H1 (cell line): ENCODE data around the gene ANAPC2. TPM values are rescaled to one million over a fixed set of nuclear protein-coding genes. Genes with fewer than 3 reads are reported as not detected.

Experiments
- CTCF ChIA-PET: fragments of 300-600 bp; sonication (Branson Sonifier 250); formaldehyde crosslinking; loops from one replicate; lab custom pipeline; 2021; ENCODE audit not compliant: partially characterized antibody; lab: Charles Lee
- POLR2A ChIA-PET: fragments of 300-600 bp; sonication (Branson Sonifier 250); formaldehyde crosslinking; loops from one replicate; lab custom pipeline; 2021; ENCODE audit warnings: inconsistent platforms; ENCODE audit not compliant: partially characterized antibody; lab: Charles Lee
- DNase-seq, 2 experiments: peaks; one replicate each; pipeline versions ENCODE4 v3.0.0 to v3.0.0-alpha.2; 2010 to 2022; ENCODE audit warnings: low spot score in 2 of 2, low read depth in 1 of 2, mixed read lengths in 1 of 2
- FAIRE-seq: peaks from 2 replicates; lab custom pipeline; 2011; peaks lifted over from hg19 to GRCh38; lab: Jason Lieb, UNC
- H2AFZ ChIP-seq: 2 replicates; pipeline ENCODE4 v1.8.1; 2012; ENCODE audit warnings: low read length, inconsistent platforms
- H2AK5ac ChIP-seq: 2 replicates; pipeline ENCODE4 v1.6.1; 2013; ENCODE audit warnings: low read depth, low read length
- H2BK120ac ChIP-seq: replicated peaks from 2 replicates; pipeline ENCODE3; 2013; ENCODE audit warnings: low read depth, low read length, inconsistent platforms
- H2BK12ac ChIP-seq: 2 replicates; pipeline ENCODE4 v1.6.1; 2013; ENCODE audit warnings: low read depth, low read length
- H2BK15ac ChIP-seq: 2 replicates; pipeline ENCODE4 v1.6.1; 2013; ENCODE audit warnings: low read length
- H2BK20ac ChIP-seq: 2 replicates; pipeline ENCODE4 v1.6.1; 2013; ENCODE audit warnings: low read length
- H2BK5ac ChIP-seq: 2 replicates; pipeline ENCODE4 v1.6.1; 2013; ENCODE audit warnings: low read depth, low read length
- H3K14ac ChIP-seq: 2 replicates; pipeline ENCODE4 v1.6.1; 2013; ENCODE audit warnings: inconsistent platforms; ENCODE audit not compliant: insufficient read length
- H3K18ac ChIP-seq: 2 replicates; pipeline ENCODE4 v1.6.1; 2013; ENCODE audit warnings: low read length; ENCODE audit errors: extremely low read depth
- H3K23ac ChIP-seq: 2 replicates; pipeline ENCODE4 v1.6.1; 2013; ENCODE audit warnings: inconsistent platforms; ENCODE audit not compliant: insufficient read length
- H3K23me2 ChIP-seq: 2 replicates; pipeline ENCODE4 v1.6.1; 2013; ENCODE audit warnings: low read depth, low read length
- H3K27ac ChIP-seq: 2 replicates; pipeline ENCODE4 v1.6.1; 2011; ENCODE audit warnings: low read depth, low read length, inconsistent platforms
- H3K27me3 ChIP-seq, 4 experiments: replicated peaks in 1 of 4; 1 replicate in 1 of 4; 2 replicates in 3 of 4; pipeline versions ENCODE4 v1.6.1 to v1.8.1; 2011 to 2013; ENCODE audit warnings: low read length in 3 of 4, mild to moderate bottlenecking in 3 of 4, inconsistent platforms in 2 of 4, mixed read lengths in 2 of 4, moderate library complexity in 1 of 4; ENCODE audit not compliant: control insufficient read depth in 3 of 4, insufficient read depth in 3 of 4; ENCODE audit errors: extremely low read depth in 1 of 4
- H3K36me3 ChIP-seq, 4 experiments: 2 replicates each; pipeline versions ENCODE4 v1.6.1 to v1.8.1; 2011 to 2013; ENCODE audit warnings: mild to moderate bottlenecking in 4 of 4, low read length in 3 of 4, moderate library complexity in 2 of 4, control low read depth in 1 of 4, inconsistent platforms in 1 of 4; ENCODE audit not compliant: insufficient read depth in 4 of 4, control insufficient read depth in 2 of 4
- H3K4ac ChIP-seq: replicated peaks from 2 replicates; pipeline ENCODE3; 2013; ENCODE audit warnings: low read length, low read depth, mixed read lengths, inconsistent platforms; ENCODE audit not compliant: insufficient read length
- H3K4me1 ChIP-seq, 4 experiments: replicated peaks in 1 of 4; 1 replicate in 1 of 4; 2 replicates in 3 of 4; pipeline versions ENCODE4 v1.6.1 to v1.8.1; 2011 to 2013; ENCODE audit warnings: low read length in 3 of 4, inconsistent platforms in 2 of 4, mixed read lengths in 1 of 4; ENCODE audit not compliant: insufficient read depth in 4 of 4, control insufficient read depth in 3 of 4
- H3K4me2 ChIP-seq, 2 experiments: 2 replicates each; pipeline versions ENCODE4 v1.6.1 to v1.8.1; 2011 to 2013; ENCODE audit warnings: low read depth in 2 of 2, low read length in 2 of 2, control low read depth in 1 of 2, inconsistent platforms in 1 of 2, mild to moderate bottlenecking in 1 of 2; ENCODE audit not compliant: insufficient read depth in 1 of 2
- H3K4me3 ChIP-seq, 4 experiments: fragments of 200-600, 300-600 bp in 1 of 4; sonication (generic), shearing (Covaris generic), sonication (Bioruptor Twin) in 1 of 4; 2 replicates each; pipeline versions ENCODE4 v1.5.1 to v1.8.1; 2011 to 2016; ENCODE audit warnings: low read length in 4 of 4, low read depth in 3 of 4, control low read depth in 2 of 4, inconsistent platforms in 2 of 4, mild to moderate bottlenecking in 2 of 4, mixed read lengths in 1 of 4, moderate library complexity in 1 of 4; ENCODE audit not compliant: insufficient read depth in 2 of 4; ENCODE audit errors: extremely low read depth in 1 of 4
- H3K56ac ChIP-seq: replicated peaks from 2 replicates; pipeline ENCODE3; 2013; ENCODE audit warnings: low read depth, mild to moderate bottlenecking, mixed read lengths, low read length, inconsistent platforms; ENCODE audit not compliant: insufficient read length
- H3K79me1 ChIP-seq: 2 replicates; pipeline ENCODE4 v1.6.1; 2013; ENCODE audit warnings: low read depth, low read length, control low read depth
- H3K79me2 ChIP-seq, 2 experiments: 2 replicates each; pipeline versions ENCODE4 v1.6.1 to v1.8.1; 2012 to 2013; ENCODE audit warnings: low read length in 2 of 2, mild to moderate bottlenecking in 2 of 2, inconsistent platforms in 1 of 2; ENCODE audit not compliant: insufficient read depth in 2 of 2, control insufficient read depth in 1 of 2
- H3K9ac ChIP-seq, 4 experiments: replicated peaks in 1 of 4; 1 replicate in 1 of 4; 2 replicates in 3 of 4; pipeline versions ENCODE4 v1.6.1 to v1.8.1; 2011 to 2013; ENCODE audit warnings: low read depth in 3 of 4, low read length in 3 of 4, control low read depth in 2 of 4, mild to moderate bottlenecking in 2 of 4, moderate library complexity in 2 of 4, inconsistent platforms in 1 of 4; ENCODE audit errors: extremely low read depth in 1 of 4
- H3K9me3 ChIP-seq, 2 experiments: 2 replicates each; pipeline versions ENCODE4 v1.6.1 to v1.8.1; 2012 to 2013; ENCODE audit warnings: mild to moderate bottlenecking in 2 of 2, moderate library complexity in 2 of 2, control low read depth in 1 of 2, inconsistent platforms in 1 of 2, low read depth in 1 of 2, low read length in 1 of 2, mixed read lengths in 1 of 2; ENCODE audit not compliant: insufficient read depth in 2 of 2
- H4K20me1 ChIP-seq, 2 experiments: replicated peaks in 1 of 2; 2 replicates each; pipeline versions ENCODE3 to v1.8.1; 2011 to 2013; ENCODE audit warnings: inconsistent platforms in 2 of 2, low read length in 2 of 2, mild to moderate bottlenecking in 1 of 2; ENCODE audit not compliant: insufficient read depth in 2 of 2, control insufficient read depth in 1 of 2
- H4K5ac ChIP-seq: 2 replicates; pipeline ENCODE4 v1.6.1; 2013; ENCODE audit warnings: low read length, low read depth, mixed read lengths, inconsistent platforms; ENCODE audit not compliant: insufficient read length
- H4K8ac ChIP-seq: 2 replicates; pipeline ENCODE4 v1.8.0; 2013; ENCODE audit warnings: mild to moderate bottlenecking, moderate library complexity, low read length, inconsistent platforms; ENCODE audit not compliant: insufficient read depth; ENCODE audit errors: extremely low read depth
- H4K91ac ChIP-seq: replicated peaks from 2 replicates; pipeline ENCODE3; 2013; ENCODE audit warnings: low read length, mixed read lengths, inconsistent platforms; ENCODE audit not compliant: insufficient read length
- ASH2L ChIP-seq: fragments of 200-600, 300-600 bp; sonication (generic); IDR thresholded peaks from one replicate; pipeline ENCODE4 v1.7.1; 2017; ENCODE audit warnings: low read length
- BACH1 ChIP-seq: IDR thresholded peaks from 2 replicates; pipeline ENCODE4 v1.6.1; 2012; ENCODE audit warnings: low read length, improper control_type of control experiment
- CTCF ChIP-seq, 3 experiments: IDR thresholded peaks; 1 replicate in 2 of 3; 2 replicates in 1 of 3; pipeline versions ENCODE4 v1.5.1 to v1.6.1; 2011; ENCODE audit warnings: low read length in 3 of 3, mild to moderate bottlenecking in 3 of 3, inconsistent platforms in 2 of 3, low read depth in 1 of 3, moderate library complexity in 1 of 3; ENCODE audit not compliant: insufficient read depth in 1 of 3; ENCODE audit errors: control extremely low read depth in 1 of 3
- GABPA ChIP-seq: IDR thresholded peaks from 2 replicates; pipeline ENCODE4 v1.6.1; 2011; ENCODE audit warnings: mild to moderate bottlenecking, low read length, moderate library complexity, borderline replicate concordance; ENCODE audit not compliant: insufficient read depth
- PHF8 ChIP-seq: fragments of 200-600 bp; sonication (generic); conservative IDR thresholded peaks from 2 replicates; pipeline ENCODE4 v1.7.1; 2012; ENCODE audit warnings: low read depth, mild to moderate bottlenecking, inconsistent platforms, low read length, moderate library complexity
- POLR2AphosphoS5 ChIP-seq: IDR thresholded peaks from 2 replicates; pipeline ENCODE4 v1.6.1; 2011; ENCODE audit warnings: low read depth, low read length
- RFX5 ChIP-seq: IDR thresholded peaks from 2 replicates; pipeline ENCODE4 v1.6.1; 2011; ENCODE audit warnings: low read depth, low read length, improper control_type of control experiment, borderline replicate concordance
- TCF12 ChIP-seq: IDR thresholded peaks from 2 replicates; pipeline ENCODE4 v1.6.1; 2011; ENCODE audit warnings: low read depth, mild to moderate bottlenecking, low read length
- WGBS, 2 experiments: shearing (Covaris generic) in 1 of 2; methylation state at CpG; one replicate each; pipeline versions ENCODE4 v1.1.6 to v1.1.7; 2013 to 2015; ENCODE audit warnings: low lambda C conversion rate in 2 of 2, mixed read lengths in 2 of 2, inconsistent platforms in 1 of 2, low coverage in 1 of 2, missing lambda C conversion rate in 1 of 2; ENCODE audit not compliant: insufficient replicate concordance in 2 of 2, insufficient coverage in 1 of 2, insufficient read length in 1 of 2; ENCODE audit errors: extremely low coverage in 1 of 2, missing lambda C conversion rate in 1 of 2; 5-methylcytosine and 5-hydroxymethylcytosine counted together
- polyA plus RNA-seq, 7 experiments: library from polyadenylated mRNA; depleted of rRNA in 3 of 7; stranded (reverse) in 5 of 7; unstranded in 2 of 7; fragments of >200 nt in 5 of 7; fragments of 200-250 nt in 2 of 7; gene quantifications; 1 replicate in 5 of 7; 2 replicates in 1 of 7; 4 replicates in 1 of 7; pipeline versions ENCODE4 v1.2.1 to v1.2.3, GENCODE V29; 2011 to 2013; ENCODE audit warnings: missing spikeins in 2 of 7, mixed read lengths in 2 of 7
- total RNA-seq: library from RNA; stranded (reverse); fragmentation: NEBNext Ultra II Directional; extraction: Animal tissue kit (Norgen Biotek cat#: 25700); gene quantifications from 2 replicates; pipeline ENCODE4 v1.2.1, GENCODE V29; 2021

ANAPC2 gene
- total and polyA plus RNA-seq, 2 of the 8 experiments (the other 6 are each of a cell fraction or from before 2014, with no cell fraction given) = 30.2 to 37.7 TPM

GRCh38 chr9:137214620-137215019 is 26.3 kb upstream of the ANAPC2 start:
- no peak overlapping the region for H2AFZ ChIP-seq
- peaks cover 0 to 22% (median 7%) of the 10 kb centered on the region in 4 experiments; a peak in 7 of 8 replicates for H3K36me3 ChIP-seq
- no peaks in the 10 kb centered on the region; the same call in 1 of the 2 replicates for H3K79me1 ChIP-seq
- no peaks in the 10 kb centered on the region for H3K23me2 ChIP-seq
- TF ChIP-seq POLR2AphosphoS5 = no peak
- no peak for TF ChIP-seq TCF12
- TF ChIP-seq ASH2L = no peak
- TF ChIP-seq PHF8 = no peak
- no peak for TF ChIP-seq BACH1
- TF ChIP-seq CTCF (IDR thresholded peaks at IDR 0.05; ENCODE audit: control extremely low read depth in 1 of 3, insufficient read depth in 1 of 3, low read depth in 1 of 3, low read length in 3 of 3) = no peak
- TF ChIP-seq GABPA = no peak
- TF ChIP-seq RFX5 = no peak
- FAIRE-seq (no peak), DNase-seq (no peak)
- H2BK20ac ChIP-seq = no peak overlapping the region
- H2AK5ac ChIP-seq = no peak overlapping the region
- 87% methylated on average over 13 of the region's 19 CpGs; no CpG with 5 or more reads in 1 of the 2 experiments for WGBS, 2 experiments
- POLR2A ChIA-PET = interaction anchor here (0.9 to 69.9 kb wide), 9 partner anchors 5 to 99 kb away, joined by 3 to 1462 read pairs (median 12); partner anchors contain the start of genes ANAPC2, CYSRT1, NDOR1 and NELFB
- H3K23ac ChIP-seq = no peak overlapping the region
- no peak overlapping the region for H4K91ac ChIP-seq
- no peak overlapping the region for H3K14ac ChIP-seq
- H3K79me2 ChIP-seq = no peaks in the 10 kb centered on the region
- H4K5ac ChIP-seq = no peak overlapping the region
- CTCF ChIA-PET = interaction anchor here (0.8 to 4.0 kb wide), 15 partner anchors 8 to 189 kb away, joined by 3 to 31 read pairs (median 4); partner anchors contain the start of genes ANAPC2, CYSRT1, RNF208 and RNF224
- no peak overlapping the region for H4K8ac ChIP-seq
- H2BK5ac ChIP-seq = no peak overlapping the region
- H2BK15ac ChIP-seq = no peak overlapping the region
- no peak overlapping the region for H2BK120ac ChIP-seq
- peaks cover 0 to 15% of the 10 kb centered on the region in 2 experiments for H4K20me1 ChIP-seq
- H3K27me3 ChIP-seq = no peaks in the 10 kb centered on the region
- no peaks in the 10 kb centered on the region for H3K9me3 ChIP-seq
- H3K4ac ChIP-seq = no peak overlapping the region
- no peak overlapping the region for H3K56ac ChIP-seq
- no peak overlapping the region for H3K27ac ChIP-seq
- H3K18ac ChIP-seq = no peak overlapping the region
- no peak overlapping the region for H3K9ac ChIP-seq
- H3K4me1 ChIP-seq = peaks cover 0 to 6% (median 4%) of the 10 kb centered on the region in 4 experiments; a peak in 5 of 7 replicates
- no peak overlapping the region for H3K4me3 ChIP-seq
- H3K4me2 ChIP-seq = no peak overlapping the region
- H2BK12ac ChIP-seq = no peak overlapping the region
